GM12873 (cell line): ENCODE data around the gene ZNF784.

ENCODE experiments used
- CTCF ChIP-seq: IDR thresholded peaks from 2 replicates; pipeline ENCODE4 v1.5.1; 2012; ENCODE audit warnings: low read depth, mild to moderate bottlenecking, moderate library complexity, low read length, control low read depth; ENCODE audit not compliant: insufficient read depth; ENCODE audit errors: missing control alignments

ZNF784 gene

GRCh38 chr19:55669418-55670279, 45.3 kb upstream of the ZNF784 start:
- no peak for TF ChIP-seq CTCF

GRCh38 chr19:55668603-55669348, 44.4 kb upstream of the ZNF784 start:
- TF ChIP-seq CTCF, result no peak

GRCh38 chr19:55667958-55668357, 43.6 kb upstream of the ZNF784 start:
- no peak for TF ChIP-seq CTCF

- TF ChIP-seq CTCF, result no peak
Observed at GRCh38 chr19:55667511-55667910, 43.1 kb upstream of the ZNF784 start.

GRCh38 chr19:55667006-55667381, 42.6 kb upstream of the ZNF784 start:
- no peak for TF ChIP-seq CTCF

GRCh38 chr19:55666343-55667005, 42.1 kb upstream of the ZNF784 start:
- no peak for TF ChIP-seq CTCF

- no peak for TF ChIP-seq CTCF
Observed at GRCh38 chr19:55663846-55664536, 39.6 kb upstream of the ZNF784 start.
